ENCODE data around the gene AASDH.

Gene AASDH

GRCh38 chr4:56409511-56410090 is 22.3 kb upstream of the AASDH start:
- peaks cover 0 to 12% (median 0%) of the 10 kb centered on the region in 3 donors for H3K36me3 ChIP-seq
- TF ChIP-seq CTCF (IDR thresholded peaks at IDR 0.05), result no peak
- peak overlapping the region; percentile 46 to 60 for H3K27ac ChIP-seq
- DNase-seq, result no peak
- H3K9me3 ChIP-seq, result no peaks in the 10 kb centered on the region
- no peaks in the 10 kb centered on the region for H3K27me3 ChIP-seq
- H3K4me1 ChIP-seq, result peaks cover 0 to 20% (median 5%) of the 10 kb centered on the region in 4 donors
- H3K4me3 ChIP-seq, result peak overlapping the region; percentile 37 to 38
- intact Hi-C loops (cut with DNase I; ENCODE audit: low total_unique reads), result loop anchor here (10.0 kb wide), 1 partner anchor 55 kb away; the partner anchor contains the start of gene SRP72

- intact Hi-C loops (cut with DNase I; ENCODE audit: low total_unique reads), result no loop called here
- TF ChIP-seq CTCF (IDR thresholded peaks at IDR 0.05), result no peak
- peaks cover 0 to 20% (median 5%) of the 10 kb centered on the region in 4 donors for H3K4me1 ChIP-seq
- no peak overlapping the region for H3K27ac ChIP-seq
- H3K27me3 ChIP-seq, result no peaks in the 10 kb centered on the region
- H3K36me3 ChIP-seq, result peaks cover 0 to 12% (median 0%) of the 10 kb centered on the region in 3 donors
- H3K4me3 ChIP-seq, result no peak overlapping the region
- H3K9me3 ChIP-seq, result no peaks in the 10 kb centered on the region
- DNase-seq, result no peak
Observed at GRCh38 chr4:56408978-56409377, 21.7 kb upstream of the AASDH start.

GRCh38 chr4:56406151-56406550 is 18.9 kb upstream of the AASDH start:
- H3K4me1 ChIP-seq, result peaks cover 0 to 18% (median 5%) of the 10 kb centered on the region in 4 donors
- no peak for TF ChIP-seq CTCF (IDR thresholded peaks at IDR 0.05)
- intact Hi-C loops (cut with DNase I; ENCODE audit: low total_unique reads), result no loop called here

GRCh38 chr4:56405016-56405415 is 17.7 kb upstream of the AASDH start:
- no peaks in the 10 kb centered on the region for H3K9me3 ChIP-seq
- peaks cover 0 to 11% (median 5%) of the 10 kb centered on the region in 4 donors for H3K4me1 ChIP-seq
- no peak overlapping the region for H3K4me3 ChIP-seq
- no peaks in the 10 kb centered on the region for H3K27me3 ChIP-seq
- no peak for TF ChIP-seq CTCF (IDR thresholded peaks at IDR 0.05)
- intact Hi-C loops (cut with DNase I; ENCODE audit: low total_unique reads), result no loop called here
- peaks cover 6 to 19% (median 7%) of the 10 kb centered on the region in 3 donors for H3K36me3 ChIP-seq
- no peak for DNase-seq
- no peak overlapping the region for H3K27ac ChIP-seq

More at GRCh38 chr4:56406151-56406550, 18.9 kb upstream of the AASDH start:
- Histone ChIP-seq H3K36me3 (peaks cover 0 to 12% (median 0%) of the 10 kb centered on the region in 3 donors), H3K9me3 (no peaks in the 10 kb centered on the region), H3K27me3 (no peaks in the 10 kb centered on the region), H3K27ac (no peak overlapping the region), H3K4me3 (no peak overlapping the region)
- no peak for DNase-seq

DNA sequence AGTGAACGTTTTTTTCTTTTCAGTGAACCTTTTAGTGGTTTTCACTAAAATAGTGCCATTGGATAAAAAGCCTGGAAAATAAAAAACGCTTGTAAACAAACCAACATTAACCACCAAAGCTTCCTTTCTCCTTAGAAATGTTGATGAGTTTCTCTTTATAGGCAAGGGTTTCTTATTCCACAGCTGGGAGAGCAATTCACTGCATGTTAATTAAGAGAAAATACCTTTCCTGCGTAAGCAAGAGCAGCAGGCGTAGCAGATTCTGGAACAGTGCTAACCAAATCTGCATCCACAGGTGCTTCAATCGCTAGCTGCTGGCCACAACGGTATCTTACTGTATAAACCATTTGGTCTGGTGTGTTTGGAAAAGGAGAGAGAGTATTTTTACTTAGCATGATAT is 13.3 kb upstream of the AASDH start:
- Histone ChIP-seq H3K9me3 (no peaks in the 10 kb centered on the region), H3K27me3 (no peaks in the 10 kb centered on the region), H3K4me1 (no peaks in the 10 kb centered on the region), H3K4me3 (no peak overlapping the region), H3K36me3 (peaks cover 6 to 12% (median 10%) of the 10 kb centered on the region in 3 donors), H3K27ac (no peak overlapping the region)
- TF ChIP-seq CTCF (IDR thresholded peaks at IDR 0.05), result no peak
- no peak for DNase-seq
- intact Hi-C loops (cut with DNase I; ENCODE audit: low total_unique reads), result no loop called here
